K562 (cell line): Measurements from ENCODE around the gene WNT7A.

Experiments used
- ATF2 ChIP-seq: sonication (generic); formaldehyde crosslinking; IDR thresholded peaks from 2 replicates; pipeline ENCODE4 v1.8.1; 2022; ENCODE audit warnings: missing genetic modification reagents
- ATF6 ChIP-seq: sonication (generic); formaldehyde crosslinking; IDR thresholded peaks from 2 replicates; pipeline ENCODE4 v1.4.0; 2020; ENCODE audit warnings: mild to moderate bottlenecking, missing genetic modification reagents
- BRCA1 ChIP-seq, 2 experiments: fragments of 450-650 bp in 1 of 2; sonication (generic) in 1 of 2; formaldehyde crosslinking in 1 of 2; IDR thresholded peaks; 2 replicates each; pipeline versions ENCODE4 v1.5.0 to v1.6.1; 2017 to 2020; ENCODE audit warnings: mild to moderate bottlenecking in 1 of 2, missing genetic modification reagents in 1 of 2
- CTCF ChIP-seq, 3 experiments: IDR thresholded peaks in 2 of 3; conservative IDR thresholded peaks in 1 of 3; 2 replicates each; pipeline ENCODE4 v1.5.1; 2011 to 2012; ENCODE audit warnings: low read length in 3 of 3, mild to moderate bottlenecking in 3 of 3, control low read depth in 2 of 3, improper control_type of control experiment in 1 of 3, inconsistent platforms in 1 of 3, low read depth in 1 of 3, mixed read lengths in 1 of 3, moderate library complexity in 1 of 3; ENCODE audit not compliant: insufficient read depth in 2 of 3
- FOXP1 ChIP-seq: sonication (generic); formaldehyde crosslinking; IDR thresholded peaks from 2 replicates; pipeline ENCODE4 v1.8.0; 2022; ENCODE audit warnings: mild to moderate bottlenecking, missing genetic modification reagents
- GTF3C2 ChIP-seq: IDR thresholded peaks from 3 replicates; pipeline ENCODE4 v1.6.1; 2011; ENCODE audit warnings: borderline replicate concordance, mild to moderate bottlenecking, moderate library complexity; ENCODE audit not compliant: insufficient read length; ENCODE audit errors: extremely low read depth
- HNRNPH1 ChIP-seq: fragments of 200-400 bp; formaldehyde crosslinking; optimal IDR thresholded peaks from 2 replicates; pipeline ENCODE3; 2017; ENCODE audit warnings: low read depth, mild to moderate bottlenecking, low read length, moderate library complexity
- MTA3 ChIP-seq: fragments of 450-650 bp; formaldehyde crosslinking; IDR thresholded peaks from 2 replicates; pipeline ENCODE4 v1.6.1; 2017; ENCODE audit warnings: mild to moderate bottlenecking, borderline replicate concordance
- POLR2A ChIP-seq: fragments of 450-650 bp; conservative IDR thresholded peaks from 2 replicates; pipeline ENCODE4 v1.6.1; 2016
- SIX5 ChIP-seq, 2 experiments: IDR thresholded peaks; 2 replicates each; pipeline ENCODE4 v1.6.1; 2011; ENCODE audit warnings: low read length in 2 of 2, borderline replicate concordance in 1 of 2, low read depth in 1 of 2, mild to moderate bottlenecking in 1 of 2, moderate library complexity in 1 of 2; ENCODE audit not compliant: insufficient read depth in 1 of 2
- TBP ChIP-seq: optimal IDR thresholded peaks from 2 replicates; pipeline ENCODE3; 2011; ENCODE audit warnings: low read depth, low read length, improper control_type of control experiment
- ZNF165 ChIP-seq: fragments of 250-450 bp; sonication (Bioruptor Pico); IDR thresholded peaks from 2 replicates; pipeline ENCODE4 v1.4.0; 2020; ENCODE audit warnings: borderline replicate concordance
- ZNF407 ChIP-seq: fragments of 450-650 bp; IDR thresholded peaks from 2 replicates; pipeline ENCODE4 v1.6.1; 2016; ENCODE audit warnings: low read depth

GRCh38 chr3:13861461-13861860 is 18.4 kb downstream of the WNT7A start:
- TF ChIP-seq ZNF165: no peak
- TF ChIP-seq ATF6 (CRISPR knock-in tag): no peak
- TF ChIP-seq SIX5 (IDR thresholded peaks at IDR 0.05; ENCODE audit: borderline replicate concordance in 1 of 2, insufficient read depth in 1 of 2, low read depth in 1 of 2, low read length in 2 of 2): no peak
- TF ChIP-seq FOXP1 (CRISPR knock-in tag): no peak
- no peak for TF ChIP-seq ZNF407
- TF ChIP-seq TBP: no peak
- TF ChIP-seq BRCA1 (IDR thresholded peaks at IDR 0.05): no peak
- TF ChIP-seq BRCA1 (CRISPR knock-in tag; IDR thresholded peaks at IDR 0.05): no peak
- no peak for TF ChIP-seq POLR2A
- no peak for TF ChIP-seq MTA3
- no peak for TF ChIP-seq HNRNPH1
- no peak for TF ChIP-seq GTF3C2
- no peak for TF ChIP-seq CTCF (IDR thresholded peaks at IDR 0.05 in 2 of 3, conservative IDR thresholded peaks at IDR 0.05 in 1 of 3; ENCODE audit: insufficient read depth in 2 of 3, low read depth in 1 of 3, low read length in 3 of 3)
- no peak for TF ChIP-seq ATF2 (CRISPR knock-in tag)
